ENCODE results near the gene CLK1. TPM values are rescaled to one million over a fixed set of nuclear protein-coding genes. Genes with fewer than 3 reads are reported as not detected.

CLK1 gene
- total and polyA plus RNA-seq, 2 of the 13 experiments (the other 11 are each of a cell fraction or from before 2014, with no cell fraction given): 66.6 to 101 TPM

- TF ChIP-seq ZNF101 (CRISPR knock-in tag; IDR thresholded peaks at IDR 0.05; ENCODE audit: borderline replicate concordance, low read depth) (0 out of 2 replicates have a peak, but pooled peaks have one; percentile 38), ZNF292 (CRISPR knock-in tag; IDR thresholded peaks at IDR 0.05; ENCODE audit: borderline replicate concordance, low read depth) (peak; percentile 44; the same call in 1 of the 2 replicates), ZNF556 (CRISPR knock-in tag; IDR thresholded peaks at IDR 0.05; ENCODE audit: borderline replicate concordance) (peak; percentile 77), TSC22D2 (CRISPR knock-in tag; IDR thresholded peaks at IDR 0.05; ENCODE audit: borderline replicate concordance) (no peak), SP4 (CRISPR knock-in tag; IDR thresholded peaks at IDR 0.05) (peak; percentile 53; the same call in 1 of the 2 replicates), MTF2 (CRISPR knock-in tag; IDR thresholded peaks at IDR 0.05; ENCODE audit: borderline replicate concordance) (peak; percentile 47; the same call in 1 of the 2 replicates), RAD51 (IDR thresholded peaks at IDR 0.05; ENCODE audit: borderline replicate concordance) (no peak), RFXANK (CRISPR knock-in tag; IDR thresholded peaks at IDR 0.05) (no peak), ZBTB14 (CRISPR knock-in tag; IDR thresholded peaks at IDR 0.05) (no peak), FOXA1 (IDR thresholded peaks at IDR 0.05) (no peak), FOXA1 (CRISPR knock-in tag; IDR thresholded peaks at IDR 0.05) (0 out of 2 replicates have a peak, but pooled peaks have one; percentile 28), ZNF644 (CRISPR knock-in tag; IDR thresholded peaks at IDR 0.05; ENCODE audit: low read depth) (no peak), ARID4A (CRISPR knock-in tag; IDR thresholded peaks at IDR 0.05; ENCODE audit: borderline replicate concordance) (peak; percentile 83), ZMYM3 (CRISPR knock-in tag; IDR thresholded peaks at IDR 0.05) (peak; percentile 76), CCDC6 (CRISPR knock-in tag; IDR thresholded peaks at IDR 0.05) (no peak; the same call in 1 of the 2 replicates), ZNF335 (CRISPR knock-in tag; IDR thresholded peaks at IDR 0.05) (0 out of 2 replicates have a peak, but pooled peaks have one; percentile 2), ZKSCAN1 (IDR thresholded peaks at IDR 0.05; ENCODE audit: low read length) (no peak), ZNF121 (CRISPR knock-in tag; IDR thresholded peaks at IDR 0.05) (peak; percentile 47; the same call in 1 of the 2 replicates), NCOA5 (CRISPR knock-in tag; IDR thresholded peaks at IDR 0.05) (no peak), BHLHE40 (IDR thresholded peaks at IDR 0.05; ENCODE audit: low read length) (no peak; the same call in 1 of the 2 replicates), NR2F1 (CRISPR knock-in tag; IDR thresholded peaks at IDR 0.05) (no peak), ZNF766 (CRISPR knock-in tag; IDR thresholded peaks at IDR 0.05; ENCODE audit: borderline replicate concordance) (no peak), RBM39 (IDR thresholded peaks at IDR 0.05; ENCODE audit: low read depth, low read length, poor library complexity, severe bottlenecking) (no peak), ARNTL (CRISPR knock-in tag; IDR thresholded peaks at IDR 0.05) (peak; percentile 77; the same call in 1 of the 2 replicates), ZNF10 (CRISPR knock-in tag; IDR thresholded peaks at IDR 0.05; ENCODE audit: borderline replicate concordance, low read depth) (no peak), ZSCAN20 (CRISPR knock-in tag; IDR thresholded peaks at IDR 0.05; ENCODE audit: borderline replicate concordance) (peak; percentile 86; the same call in 1 of the 2 replicates)
These were observed 52.1 kb downstream of the CLK1 start (continued) for GRCh38 chr2:200812122-200813022.
